ENCODE measurements around the gene GALM. TPM values are rescaled to one million over a fixed set of nuclear protein-coding genes. Genes with fewer than 3 reads are reported as not detected.
A peak's percentile ranks its signal among the peaks of the same experiment; 100 is the strongest.

The GALM gene
- total and polyA plus RNA-seq, 10 of the 15 experiments (the other 5 are each of a cell fraction or from before 2014, with no cell fraction given) = 1.1 to 4.0 (median 1.7) TPM

DNA sequence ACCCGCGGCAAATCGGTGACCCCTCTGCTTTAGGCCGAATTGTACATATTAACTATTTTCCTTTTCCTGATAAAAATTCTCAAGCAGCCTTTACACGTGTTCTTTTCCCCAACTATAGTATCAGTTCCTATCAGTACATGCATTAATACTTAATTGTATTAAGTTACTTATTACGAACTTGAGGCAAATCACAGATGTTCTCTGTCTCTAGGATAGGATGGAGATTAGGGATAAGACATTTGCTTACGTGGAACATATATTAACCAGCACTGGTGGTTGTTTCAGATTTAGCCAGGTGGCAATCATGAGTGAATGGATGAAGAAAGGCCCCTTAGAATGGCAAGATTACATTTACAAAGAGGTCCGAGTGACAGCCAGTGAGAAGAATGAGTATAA, 112.8 kb downstream of the GALM start:
- Histone ChIP-seq H3K4me3 (peak overlapping the region; percentile 96), H4K20me1 (ENCODE audit: control insufficient read depth, insufficient read depth) (no peaks in the 10 kb centered on the region), H3K27me3 (replicated peaks in 1 of 2; ENCODE audit: control insufficient read depth in 2 of 2, insufficient read depth in 2 of 2, low read length in 1 of 2) (no peaks in the 10 kb centered on the region), H3K9me3 (replicated peaks; ENCODE audit: control insufficient read depth, insufficient read depth, low read length) (no peaks in the 10 kb centered on the region), H2AFZ (ENCODE audit: control insufficient read depth, low read depth, low read length) (peak overlapping the region; percentile 98), H3K4me1 (ENCODE audit: control insufficient read depth, insufficient read depth, low read length) (0 out of 2 replicates have a peak, but pooled peaks cover 2% of the 10 kb centered on the region), H3K79me2 (ENCODE audit: control insufficient read depth, insufficient read depth, low read length) (peaks cover 12% of the 10 kb centered on the region), H3K4me2 (ENCODE audit: control insufficient read depth, insufficient read depth) (peak overlapping the region; percentile 48), H3K9ac (ENCODE audit: control insufficient read depth, insufficient read depth, low read length) (peak overlapping the region; percentile 88), H3K36me3 (ENCODE audit: control insufficient read depth in 2 of 2, insufficient read depth in 2 of 2, low read length in 1 of 2) (peaks cover 0 to 3% of the 10 kb centered on the region in 2 experiments; a peak in 2 of 4 replicates), H3K27ac (ENCODE audit: control insufficient read depth, insufficient read depth) (peak overlapping the region; percentile 66)
- ATAC-seq = peak; percentile 5; the same call in 2 of the 3 replicates
- DNase-seq (ENCODE audit: low read depth, low spot score) = no peak
- no peak for TF ChIP-seq FOXM1 (IDR thresholded peaks at IDR 0.05; ENCODE audit: low read depth, low read length)
- no peak for TF ChIP-seq SIN3A (IDR thresholded peaks at IDR 0.05; ENCODE audit: low read depth, low read length)
- no peak for TF ChIP-seq EZH2 (IDR thresholded peaks at IDR 0.05; ENCODE audit: borderline replicate concordance, control insufficient read depth, low read depth, low read length)
- TF ChIP-seq POLR2AphosphoS5 (IDR thresholded peaks at IDR 0.05; ENCODE audit: low read length) = no peak
- TF ChIP-seq, protein P1, sequence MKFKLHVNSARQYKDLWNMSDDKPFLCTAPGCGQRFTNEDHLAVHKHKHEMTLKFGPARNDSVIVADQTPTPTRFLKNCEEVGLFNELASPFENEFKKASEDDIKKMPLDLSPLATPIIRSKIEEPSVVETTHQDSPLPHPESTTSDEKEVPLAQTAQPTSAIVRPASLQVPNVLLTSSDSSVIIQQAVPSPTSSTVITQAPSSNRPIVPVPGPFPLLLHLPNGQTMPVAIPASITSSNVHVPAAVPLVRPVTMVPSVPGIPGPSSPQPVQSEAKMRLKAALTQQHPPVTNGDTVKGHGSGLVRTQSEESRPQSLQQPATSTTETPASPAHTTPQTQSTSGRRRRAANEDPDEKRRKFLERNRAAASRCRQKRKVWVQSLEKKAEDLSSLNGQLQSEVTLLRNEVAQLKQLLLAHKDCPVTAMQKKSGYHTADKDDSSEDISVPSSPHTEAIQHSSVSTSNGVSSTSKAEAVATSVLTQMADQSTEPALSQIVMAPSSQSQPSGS (IDR thresholded peaks at IDR 0.05; ENCODE audit: low read length) = no peak
- TF ChIP-seq MEF2B (IDR thresholded peaks at IDR 0.05; ENCODE audit: partially characterized antibody, poor library complexity, severe bottlenecking) = no peak
- TF ChIP-seq SIX5 (IDR thresholded peaks at IDR 0.05; ENCODE audit: low read depth, low read length, severe bottlenecking) = no peak
- TF ChIP-seq, protein P2, sequence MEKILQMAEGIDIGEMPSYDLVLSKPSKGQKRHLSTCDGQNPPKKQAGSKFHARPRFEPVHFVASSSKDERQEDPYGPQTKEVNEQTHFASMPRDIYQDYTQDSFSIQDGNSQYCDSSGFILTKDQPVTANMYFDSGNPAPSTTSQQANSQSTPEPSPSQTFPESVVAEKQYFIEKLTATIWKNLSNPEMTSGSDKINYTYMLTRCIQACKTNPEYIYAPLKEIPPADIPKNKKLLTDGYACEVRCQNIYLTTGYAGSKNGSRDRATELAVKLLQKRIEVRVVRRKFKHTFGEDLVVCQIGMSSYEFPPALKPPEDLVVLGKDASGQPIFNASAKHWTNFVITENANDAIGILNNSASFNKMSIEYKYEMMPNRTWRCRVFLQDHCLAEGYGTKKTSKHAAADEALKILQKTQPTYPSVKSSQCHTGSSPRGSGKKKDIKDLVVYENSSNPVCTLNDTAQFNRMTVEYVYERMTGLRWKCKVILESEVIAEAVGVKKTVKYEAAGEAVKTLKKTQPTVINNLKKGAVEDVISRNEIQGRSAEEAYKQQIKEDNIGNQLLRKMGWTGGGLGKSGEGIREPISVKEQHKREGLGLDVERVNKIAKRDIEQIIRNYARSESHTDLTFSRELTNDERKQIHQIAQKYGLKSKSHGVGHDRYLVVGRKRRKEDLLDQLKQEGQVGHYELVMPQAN (conservative IDR thresholded peaks at IDR 0.05) = no peak
- TF ChIP-seq, protein P3, sequence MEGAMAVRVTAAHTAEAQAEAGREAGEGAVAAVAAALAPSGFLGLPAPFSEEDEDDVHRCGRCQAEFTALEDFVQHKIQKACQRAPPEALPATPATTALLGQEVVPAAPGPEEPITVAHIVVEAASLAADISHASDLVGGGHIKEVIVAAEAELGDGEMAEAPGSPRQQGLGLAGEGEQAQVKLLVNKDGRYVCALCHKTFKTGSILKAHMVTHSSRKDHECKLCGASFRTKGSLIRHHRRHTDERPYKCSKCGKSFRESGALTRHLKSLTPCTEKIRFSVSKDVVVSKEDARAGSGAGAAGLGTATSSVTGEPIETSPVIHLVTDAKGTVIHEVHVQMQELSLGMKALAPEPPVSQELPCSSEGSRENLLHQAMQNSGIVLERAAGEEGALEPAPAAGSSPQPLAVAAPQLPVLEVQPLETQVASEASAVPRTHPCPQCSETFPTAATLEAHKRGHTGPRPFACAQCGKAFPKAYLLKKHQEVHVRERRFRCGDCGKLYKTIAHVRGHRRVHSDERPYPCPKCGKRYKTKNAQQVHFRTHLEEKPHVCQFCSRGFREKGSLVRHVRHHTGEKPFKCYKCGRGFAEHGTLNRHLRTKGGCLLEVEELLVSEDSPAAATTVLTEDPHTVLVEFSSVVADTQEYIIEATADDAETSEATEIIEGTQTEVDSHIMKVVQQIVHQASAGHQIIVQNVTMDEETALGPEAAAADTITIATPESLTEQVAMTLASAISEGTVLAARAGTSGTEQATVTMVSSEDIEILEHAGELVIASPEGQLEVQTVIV (IDR thresholded peaks at IDR 0.05; ENCODE audit: borderline replicate concordance, partially characterized antibody) = no peak
- no peak for TF ChIP-seq IKZF1 (conservative IDR thresholded peaks at IDR 0.05)
- TF ChIP-seq ELK1 (IDR thresholded peaks at IDR 0.05; ENCODE audit: low read depth, low read length) = no peak
- TF ChIP-seq ATF3 (IDR thresholded peaks at IDR 0.05; ENCODE audit: borderline replicate concordance, extremely low read depth, low read depth, low read length) = no peak
- no peak for TF ChIP-seq RUNX3 (IDR thresholded peaks at IDR 0.05; ENCODE audit: low read length)
- TF ChIP-seq, protein P4, sequence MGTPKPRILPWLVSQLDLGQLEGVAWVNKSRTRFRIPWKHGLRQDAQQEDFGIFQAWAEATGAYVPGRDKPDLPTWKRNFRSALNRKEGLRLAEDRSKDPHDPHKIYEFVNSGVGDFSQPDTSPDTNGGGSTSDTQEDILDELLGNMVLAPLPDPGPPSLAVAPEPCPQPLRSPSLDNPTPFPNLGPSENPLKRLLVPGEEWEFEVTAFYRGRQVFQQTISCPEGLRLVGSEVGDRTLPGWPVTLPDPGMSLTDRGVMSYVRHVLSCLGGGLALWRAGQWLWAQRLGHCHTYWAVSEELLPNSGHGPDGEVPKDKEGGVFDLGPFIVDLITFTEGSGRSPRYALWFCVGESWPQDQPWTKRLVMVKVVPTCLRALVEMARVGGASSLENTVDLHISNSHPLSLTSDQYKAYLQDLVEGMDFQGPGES (IDR thresholded peaks at IDR 0.05) = no peak
- no peak for TF ChIP-seq KDM1A (IDR thresholded peaks at IDR 0.05; ENCODE audit: borderline replicate concordance)
- no TSS peak for BruUV-seq (replicated peaks)
- ChIA-PET CTCF (no interaction called here), POLR2A (interaction anchor here (0.6 to 1.7 kb wide), 2 partner anchors 26 to 131 kb away, joined by 3 to 6 read pairs; no protein-coding TSS in a partner anchor), RAD21 (ENCODE audit: unreplicated experiment) (no interaction called here), SMC1A (ENCODE audit: uncharacterized antibody, unreplicated experiment) (interaction anchor here (0.9 kb wide), 1 partner anchor 10 kb away, joined by 3 read pairs; no protein-coding TSS in a partner anchor)
- intact Hi-C loops (cut with micrococcal nuclease; ENCODE audit: unreplicated experiment) = no loop called here
- WGBS (ENCODE audit: insufficient coverage, insufficient replicate concordance, low lambda C conversion rate, missing lambda C conversion rate) = 1% methylated on average over 8 of the region's 8 CpGs
- in situ Hi-C loops (cut with MboI) = no loop called here
- FAIRE-seq = no peak
